Left forelimb (tissue), 1 donor: ENCODE results near the gene DEPP1.

ENCODE experiments used
- DNase-seq: peaks from one replicate; pipeline ENCODE4 v3.0.0-alpha.2; 2018; ENCODE audit warnings: low spot score

Gene DEPP1

DNA sequence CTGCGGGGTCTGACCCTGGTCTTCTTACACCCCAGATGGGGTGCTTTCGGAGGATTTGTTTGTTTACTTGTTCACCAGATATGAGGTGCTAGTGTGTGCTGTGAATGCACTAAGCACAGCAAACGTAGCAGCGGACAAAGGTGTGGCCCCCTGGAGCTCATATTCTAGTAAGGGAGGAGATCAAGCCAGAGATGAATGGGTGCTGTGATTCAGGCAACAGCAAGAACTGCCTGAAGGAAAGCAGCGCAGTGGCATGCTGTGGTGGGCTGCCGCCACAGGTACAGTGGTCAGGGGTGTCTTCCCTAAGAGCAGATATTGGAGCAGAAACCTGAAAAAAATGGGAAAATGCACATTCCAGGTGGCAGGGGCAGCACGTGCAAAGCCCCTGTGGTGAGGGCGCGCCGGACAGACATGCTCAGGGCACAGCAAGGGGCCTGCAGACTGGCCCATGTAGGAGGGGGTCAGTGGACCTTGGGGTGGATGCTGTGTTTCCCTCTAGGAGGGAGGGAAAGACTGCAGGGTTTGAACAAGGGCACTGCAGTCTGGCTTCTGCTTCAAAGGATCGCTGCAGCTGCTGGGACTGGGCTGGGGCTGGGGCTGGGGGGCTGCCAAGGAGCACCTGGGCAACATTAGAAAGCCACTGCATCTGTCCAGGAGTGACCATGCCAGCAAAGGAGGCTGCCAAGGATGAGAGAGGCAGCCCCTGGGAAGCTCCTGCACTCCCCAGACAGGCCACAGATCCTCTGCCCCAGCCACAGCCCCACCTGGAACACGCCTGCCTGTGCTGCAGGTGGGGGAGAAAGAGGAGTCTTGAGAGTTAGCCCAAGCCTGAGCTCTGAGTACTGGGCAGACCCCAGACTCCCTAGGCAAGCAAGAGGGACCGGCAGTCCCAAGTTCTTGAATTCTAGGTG, 927 bp upstream of the DEPP1 start:
- DNase-seq = no peak

DNA sequence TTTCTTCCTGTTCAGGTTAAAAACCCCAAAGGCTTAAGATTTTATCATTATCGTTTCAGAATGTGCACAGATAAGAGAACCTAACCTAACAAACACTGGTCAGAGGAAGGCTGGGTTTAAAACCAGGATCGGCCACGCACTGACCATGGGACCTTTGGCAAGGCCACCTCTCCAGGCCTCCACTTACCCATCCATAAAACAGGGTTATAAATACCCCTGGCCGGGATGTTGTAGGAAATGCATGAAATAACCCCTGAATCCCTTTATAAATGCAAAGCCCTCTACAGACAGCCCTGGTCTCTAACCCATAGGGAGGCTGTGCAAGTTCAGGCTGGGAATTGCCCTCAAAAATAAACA, 418 bp downstream of the DEPP1 start:
- no peak for DNase-seq

DNA sequence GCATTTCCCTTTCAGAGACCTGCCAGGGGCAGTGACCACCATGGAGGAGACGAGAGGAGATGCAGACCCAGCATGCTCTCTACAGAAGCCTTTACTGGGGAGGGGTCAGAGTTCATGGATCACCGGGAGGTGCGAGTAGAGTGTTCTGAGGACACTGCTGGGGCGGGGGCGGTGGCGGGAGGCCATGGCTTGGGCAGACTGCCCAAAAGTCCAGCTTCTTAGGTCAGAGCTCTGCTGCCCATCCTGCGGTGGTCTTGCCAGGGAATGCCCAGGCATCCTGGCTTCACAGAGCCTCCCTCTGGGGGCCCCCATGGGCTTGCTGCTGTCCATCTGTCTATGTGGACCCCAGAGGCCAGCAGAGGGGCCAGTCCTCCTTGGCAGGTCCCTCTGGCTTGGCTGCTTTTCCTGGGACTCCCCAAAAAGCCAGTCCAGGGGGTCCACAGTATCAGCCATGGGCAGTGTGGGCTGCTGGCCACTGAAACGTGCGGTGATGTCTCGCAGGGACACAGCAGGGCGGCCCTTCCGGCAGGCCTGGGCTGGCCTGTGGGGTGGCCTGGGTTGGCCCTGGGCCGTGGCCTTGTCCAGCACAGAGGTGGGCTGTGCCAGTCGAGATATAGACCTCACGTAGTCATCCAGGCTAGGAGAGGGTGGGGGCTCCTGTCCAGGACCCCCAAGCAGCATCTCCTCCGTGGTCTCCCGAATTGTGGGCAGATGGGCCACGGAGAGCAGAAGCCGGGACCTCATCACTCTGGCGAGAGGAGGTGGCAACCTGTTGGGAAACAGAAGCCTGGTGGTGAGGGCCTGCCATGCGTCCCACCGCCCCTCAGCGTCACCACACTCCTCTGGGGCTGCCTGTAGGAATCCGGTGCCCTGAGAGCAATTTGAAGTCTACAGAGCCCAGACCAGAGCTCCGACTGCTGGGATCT, 1.1 kb downstream of the DEPP1 start:
- DNase-seq = no peak

DNA sequence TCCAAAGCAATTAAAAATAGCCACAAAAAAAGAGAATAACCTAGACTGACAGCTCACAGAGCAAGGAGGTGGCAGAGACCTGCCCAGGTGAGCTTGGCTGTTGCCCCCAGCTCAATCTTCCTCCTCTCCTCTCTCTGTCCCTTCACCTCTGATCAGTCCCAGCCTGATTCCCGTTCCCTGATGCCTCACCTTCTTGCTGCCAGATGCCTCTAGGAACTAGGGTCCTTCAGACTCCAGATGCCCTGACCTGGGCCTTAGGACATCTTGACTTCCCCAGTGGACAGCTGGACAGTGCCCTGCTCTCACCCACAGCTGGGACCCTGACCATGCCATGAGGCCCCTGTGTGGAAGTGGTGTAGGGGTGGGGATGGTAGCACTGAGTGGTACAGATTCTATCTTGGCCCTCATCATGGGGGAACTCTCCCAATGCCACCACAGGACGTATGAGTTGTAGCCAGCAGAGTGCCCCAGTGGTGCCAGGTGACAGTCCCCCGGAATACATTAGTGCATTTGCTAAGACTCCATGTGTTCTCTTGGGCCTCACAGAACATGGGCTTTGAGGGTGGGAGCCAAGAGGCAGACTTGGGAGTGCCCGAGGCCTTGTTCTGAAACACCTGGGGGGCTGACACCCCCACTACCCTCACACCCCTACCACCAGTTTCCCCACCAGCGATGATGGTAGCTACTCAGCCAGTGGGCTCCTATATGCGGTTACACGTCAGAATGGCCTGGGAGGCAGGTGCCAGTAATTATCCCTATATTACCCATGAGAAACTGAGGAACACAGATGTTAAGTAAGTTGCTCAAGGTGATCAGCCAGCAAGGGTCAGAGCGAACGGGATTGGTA, 2.0 kb downstream of the DEPP1 start:
- no peak for DNase-seq

DNA sequence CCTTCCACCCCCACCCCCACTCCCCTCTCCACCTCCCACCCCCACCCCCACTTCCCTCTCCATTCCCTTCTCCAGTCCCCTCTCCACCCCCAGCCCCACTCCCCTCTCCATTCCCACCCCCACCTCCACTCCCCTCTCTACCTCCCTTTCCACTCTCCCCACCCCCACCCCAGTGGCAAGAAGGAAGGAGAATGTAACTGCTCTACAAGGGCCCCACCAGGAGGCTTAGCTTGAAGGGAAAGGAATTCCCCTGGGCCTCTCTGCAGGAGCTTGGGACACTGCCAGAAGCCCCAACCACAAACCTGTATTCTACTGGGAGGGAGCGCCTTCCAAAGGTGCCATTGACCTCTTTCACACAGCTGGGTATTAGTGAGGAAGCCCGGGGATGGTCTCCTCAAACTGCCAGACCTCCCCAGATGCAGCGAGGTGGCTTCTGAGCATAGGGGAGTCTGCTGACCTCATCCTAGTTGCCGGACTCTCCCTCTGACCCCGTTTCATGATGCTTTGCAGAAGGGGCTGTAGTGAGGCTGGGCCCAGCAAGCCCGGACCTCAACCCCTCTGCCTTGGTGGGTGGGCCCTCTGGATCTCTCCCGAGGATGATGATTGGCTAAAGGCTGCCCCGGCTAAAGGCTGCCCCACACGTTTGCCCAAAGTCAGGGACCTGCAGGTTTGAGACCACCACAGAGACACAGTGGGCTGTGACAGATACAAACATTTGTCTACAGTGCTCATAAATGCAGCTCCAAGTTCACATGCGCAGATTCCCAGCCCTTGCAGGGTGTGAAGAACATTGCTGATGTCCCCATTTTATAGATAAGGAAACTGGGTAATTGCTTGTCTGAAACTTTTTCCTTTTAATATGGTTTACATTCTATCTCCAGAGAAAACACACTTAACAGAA, 2.9 kb downstream of the DEPP1 start:
- DNase-seq = no peak

DNA sequence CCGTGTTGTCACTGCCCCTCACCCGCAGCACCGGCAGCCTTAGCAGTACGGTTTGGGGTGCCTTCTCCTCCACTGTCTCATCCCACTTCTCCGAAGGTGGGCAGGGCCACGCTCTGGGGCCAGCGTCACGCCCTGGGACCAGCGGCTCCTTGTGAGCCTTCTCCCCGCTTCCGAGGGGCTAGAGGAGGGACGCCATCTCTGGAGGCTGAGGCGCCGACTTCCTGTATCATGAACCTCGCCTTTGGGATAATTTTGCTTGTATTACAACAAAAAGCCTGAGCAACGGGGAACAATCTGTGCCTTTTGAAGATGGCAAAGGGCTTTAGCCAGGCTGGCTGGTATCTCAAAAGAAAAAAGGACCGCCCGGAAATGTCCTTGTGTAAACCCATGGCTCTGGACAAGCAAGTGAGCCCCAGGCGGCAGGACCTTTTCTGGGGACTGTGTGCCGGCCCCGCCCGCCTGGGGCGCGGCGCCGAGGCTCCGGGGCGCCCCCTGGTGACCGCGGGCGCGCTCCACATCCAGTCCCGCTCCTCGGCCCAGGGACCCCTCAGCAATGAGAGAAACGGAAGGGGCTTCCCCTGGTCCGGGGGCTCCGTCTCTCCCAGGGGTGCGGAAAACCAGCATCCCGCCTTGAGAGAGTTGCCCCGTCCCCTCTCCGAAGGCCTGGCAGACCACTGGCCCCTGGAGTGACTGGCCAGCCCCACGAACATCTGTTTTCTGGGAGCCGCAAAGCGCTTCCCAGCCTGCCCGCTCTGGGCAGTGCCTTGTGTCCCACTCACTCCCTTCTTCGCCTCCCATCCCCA, 3.8 kb downstream of the DEPP1 start:
- no peak for DNase-seq

DNA sequence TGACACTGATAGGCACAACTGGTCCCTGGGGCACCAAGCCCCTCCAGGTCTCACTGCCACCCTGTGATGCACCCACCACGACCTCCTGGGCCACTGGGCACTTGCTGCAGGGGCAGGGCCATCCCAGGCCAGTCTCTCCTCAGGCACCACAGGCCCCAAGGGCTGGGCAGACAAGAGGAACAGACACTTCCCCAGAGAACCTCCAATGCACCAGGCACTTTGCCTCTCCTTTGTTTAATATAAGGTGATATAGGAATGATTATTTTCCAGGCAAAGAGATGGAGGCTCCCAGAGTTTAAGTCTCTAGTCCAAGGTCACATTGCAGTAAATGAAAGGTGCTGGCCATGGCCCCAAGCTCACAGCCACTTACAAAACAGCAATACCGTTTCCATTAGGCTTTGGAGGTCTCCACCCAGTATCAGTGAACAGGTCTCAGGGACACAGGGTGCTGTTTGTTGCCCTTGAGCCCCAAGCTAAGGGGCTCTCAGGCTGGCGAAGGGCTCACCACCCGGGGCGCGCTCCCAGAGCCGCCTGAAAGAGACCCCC, 4.5 kb downstream of the DEPP1 start:
- DNase-seq = no peak

DNA sequence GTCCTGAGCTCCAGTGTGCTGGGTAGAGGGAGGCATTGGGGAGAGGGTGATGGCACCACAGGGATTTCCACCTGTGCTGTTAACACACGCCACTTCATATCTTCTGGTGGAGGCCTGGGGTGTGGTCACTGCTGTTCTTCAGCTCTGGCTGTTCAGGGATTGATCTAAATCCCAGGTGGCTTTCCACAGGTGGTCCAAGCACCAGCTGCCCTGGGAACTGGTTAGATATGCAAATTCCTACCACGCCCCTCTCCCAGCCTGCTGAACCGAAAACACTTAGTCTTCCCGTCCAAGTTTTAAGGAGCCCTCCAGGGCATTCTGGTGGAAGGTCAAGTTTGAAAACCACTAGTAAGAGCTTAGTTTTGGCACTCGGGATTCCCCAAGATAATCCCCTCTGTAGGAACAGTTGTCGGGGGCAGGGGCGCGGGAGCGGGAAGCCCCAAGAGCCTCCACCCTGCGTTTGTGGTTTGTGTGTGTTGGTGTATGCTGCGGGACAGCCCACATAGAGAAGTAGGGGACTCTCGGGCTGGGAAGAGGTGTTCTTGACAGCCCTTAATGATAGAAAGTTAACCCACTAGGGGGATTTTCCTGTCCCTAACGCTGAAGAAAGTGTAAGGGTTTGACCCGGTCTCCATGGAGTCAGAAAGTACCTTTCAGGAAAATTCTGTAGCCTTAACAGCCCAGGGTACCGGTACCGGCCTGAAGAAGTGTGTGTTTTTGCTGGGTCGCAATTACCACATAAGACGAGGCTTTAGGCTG, 5.1 kb downstream of the DEPP1 start:
- DNase-seq = no peak

DNA sequence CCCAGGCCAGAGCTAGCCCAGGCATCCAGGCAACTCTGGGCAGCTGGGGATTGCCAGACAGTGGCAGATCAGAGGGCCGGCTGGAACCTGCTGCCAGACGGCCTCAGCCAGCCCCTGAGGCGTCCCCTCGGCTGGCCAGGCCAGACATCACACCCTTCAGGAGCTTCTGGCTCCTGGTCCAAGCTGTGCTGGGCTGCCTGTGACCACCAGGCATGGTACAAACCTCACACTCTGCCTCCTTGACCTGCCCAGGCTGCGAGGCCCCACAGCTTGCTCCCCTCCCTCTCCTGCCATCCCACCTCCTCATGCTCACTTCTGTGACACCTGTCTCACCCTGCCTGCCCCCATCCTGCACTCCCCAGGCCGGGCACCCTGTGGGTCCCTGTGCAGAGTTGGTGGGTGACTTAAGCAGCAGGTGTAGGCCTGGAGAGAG, 5.7 kb downstream of the DEPP1 start:
- no peak for DNase-seq

DNA sequence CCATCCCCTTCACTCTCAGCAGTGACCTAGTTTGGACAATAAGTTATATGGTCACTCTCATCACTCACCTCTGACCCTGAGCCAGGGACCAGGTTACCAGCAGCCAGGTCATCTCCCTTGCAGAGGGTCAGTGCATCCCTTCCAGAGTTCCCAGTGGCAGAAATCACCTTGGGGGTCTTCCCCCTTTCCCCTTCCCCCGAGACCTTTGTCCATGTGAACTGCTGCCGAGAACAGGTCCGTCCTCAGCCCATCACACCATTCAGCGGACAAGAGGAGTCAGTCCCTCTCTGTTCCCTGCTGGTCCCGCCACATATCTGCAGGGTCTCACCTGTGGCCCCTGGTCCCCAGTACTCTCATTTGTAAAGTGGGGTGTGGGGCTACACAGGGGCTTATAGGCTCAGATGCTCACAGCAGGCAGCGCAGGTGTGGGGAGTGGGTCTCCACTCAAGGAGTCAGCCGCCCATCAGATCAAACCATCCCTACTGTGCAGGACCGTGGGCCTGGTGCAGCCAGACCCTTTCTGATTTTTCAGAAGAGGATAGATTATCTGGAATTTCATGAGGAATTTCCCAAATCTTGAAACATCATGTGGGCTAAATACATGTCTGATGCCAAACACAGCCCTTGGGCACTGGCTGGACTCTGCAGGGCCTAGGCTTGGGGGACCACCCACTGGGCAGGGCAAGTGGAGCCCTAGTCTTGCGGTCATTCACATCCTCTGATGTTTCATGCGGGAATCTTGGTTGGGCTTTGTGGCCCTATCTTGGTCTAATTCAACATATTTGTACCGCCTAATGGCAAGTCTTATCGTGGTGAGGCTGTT, 6.5 kb downstream of the DEPP1 start:
- DNase-seq = no peak

DNA sequence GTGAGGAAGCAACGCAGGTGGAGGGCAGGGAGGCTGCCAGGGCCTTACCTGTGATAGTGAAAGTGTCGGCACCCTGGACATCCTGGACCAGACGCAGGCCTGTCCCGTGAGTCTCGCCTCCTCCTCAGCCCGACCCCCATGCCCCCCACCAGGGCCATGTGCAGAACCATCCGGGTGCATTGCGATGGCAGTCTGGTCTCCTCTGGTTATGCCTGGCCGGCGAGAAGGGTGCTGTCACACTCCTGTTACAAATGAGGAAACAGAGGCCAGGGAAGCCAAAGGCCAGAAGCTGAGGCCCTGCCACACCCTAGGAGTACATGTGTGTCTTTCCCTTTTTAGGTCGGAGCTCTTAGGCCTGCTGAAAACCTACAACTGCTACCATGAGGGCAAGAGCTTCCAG, 7.2 kb downstream of the DEPP1 start:
- DNase-seq = no peak

DNA sequence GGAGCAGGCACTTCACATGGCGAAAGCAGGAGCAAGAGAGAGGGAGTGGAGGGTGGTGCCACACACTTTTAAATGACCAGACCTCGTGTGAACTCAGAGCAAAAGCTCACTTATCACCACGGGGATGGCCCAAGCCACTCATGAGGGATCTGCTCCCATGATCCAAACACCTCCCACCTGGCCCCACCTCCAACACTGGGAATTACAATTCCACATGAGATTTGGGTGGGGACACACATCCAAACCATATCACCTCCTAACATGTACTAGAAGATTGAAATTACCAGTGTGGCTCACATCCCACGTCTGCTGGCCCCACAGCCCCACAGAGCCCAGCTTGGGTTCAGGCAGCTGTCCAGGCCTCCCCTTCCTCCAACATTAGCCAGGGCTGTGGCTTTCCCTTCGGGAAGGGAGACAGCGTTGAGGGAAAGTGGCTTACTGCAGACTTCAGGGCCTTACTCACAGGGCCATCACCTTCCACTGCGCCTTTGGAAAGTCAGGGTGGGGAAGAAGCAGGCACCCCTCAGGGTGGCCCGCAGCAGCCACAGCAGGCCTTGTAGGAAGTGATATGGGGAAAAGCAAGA, 7.7 kb downstream of the DEPP1 start:
- DNase-seq = no peak

DNA sequence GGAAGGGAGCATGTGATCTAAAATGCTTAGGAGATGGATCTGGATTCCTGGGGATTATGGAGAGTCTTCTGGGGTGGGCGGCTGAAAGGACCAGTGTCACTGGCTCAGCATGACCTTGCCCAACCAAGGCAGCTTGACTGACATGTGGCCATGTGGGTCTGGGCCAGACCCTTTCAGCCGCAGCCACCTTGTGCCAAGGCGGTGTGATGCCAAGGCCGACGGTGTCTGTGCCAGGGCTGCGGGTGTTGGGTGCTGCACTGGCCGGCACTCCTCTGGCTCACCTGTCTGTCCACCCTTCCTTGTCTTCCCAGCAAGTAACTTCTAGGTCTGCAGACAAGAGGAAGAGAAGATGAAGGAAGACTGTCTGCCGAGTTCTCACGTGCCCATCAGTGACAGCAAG, 8.8 kb downstream of the DEPP1 start:
- no peak for DNase-seq

DNA sequence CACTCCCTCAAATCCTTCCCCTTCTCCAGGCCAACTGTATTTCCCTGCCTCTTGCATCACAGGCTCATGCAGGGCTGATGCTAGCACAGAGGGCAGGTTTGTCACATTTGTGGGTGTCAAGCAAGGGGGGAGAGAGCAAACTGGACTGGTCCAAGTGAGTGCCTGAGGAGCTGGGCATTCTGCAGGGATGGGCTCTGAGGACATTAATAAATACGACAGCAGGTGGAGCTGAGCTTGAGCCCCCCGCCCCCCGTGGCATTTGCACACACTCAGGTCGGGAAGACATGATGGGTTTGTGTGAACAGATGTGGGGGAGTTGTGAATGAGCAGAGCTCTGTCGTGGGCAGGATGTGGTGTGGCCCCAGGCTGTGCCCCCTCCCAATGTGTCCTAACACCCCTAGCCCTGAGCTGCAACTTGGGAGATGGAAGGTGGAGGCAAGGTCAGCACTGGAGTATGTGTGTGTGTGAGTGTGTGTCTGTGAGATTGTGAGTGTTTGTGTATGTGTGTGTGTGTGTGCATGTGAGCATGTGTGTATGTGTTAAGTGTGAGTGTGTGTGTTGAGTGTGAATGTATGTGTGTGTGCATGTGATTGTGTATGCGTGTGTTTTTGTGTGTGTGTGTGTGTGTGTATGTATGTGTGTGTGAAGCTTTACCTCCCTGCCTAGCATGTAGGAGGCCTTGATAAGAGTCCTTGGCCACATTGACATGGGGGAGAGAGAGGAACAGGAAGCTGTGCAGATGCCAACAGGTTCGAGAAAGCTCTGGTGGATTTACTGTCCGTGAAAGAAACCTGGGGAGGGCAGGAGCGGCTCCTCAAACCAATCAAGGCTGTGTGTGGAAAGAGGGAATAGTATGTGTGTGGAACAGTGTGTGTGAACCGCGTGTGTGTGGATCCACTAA, 9.9 kb downstream of the DEPP1 start:
- DNase-seq = no peak

DNA sequence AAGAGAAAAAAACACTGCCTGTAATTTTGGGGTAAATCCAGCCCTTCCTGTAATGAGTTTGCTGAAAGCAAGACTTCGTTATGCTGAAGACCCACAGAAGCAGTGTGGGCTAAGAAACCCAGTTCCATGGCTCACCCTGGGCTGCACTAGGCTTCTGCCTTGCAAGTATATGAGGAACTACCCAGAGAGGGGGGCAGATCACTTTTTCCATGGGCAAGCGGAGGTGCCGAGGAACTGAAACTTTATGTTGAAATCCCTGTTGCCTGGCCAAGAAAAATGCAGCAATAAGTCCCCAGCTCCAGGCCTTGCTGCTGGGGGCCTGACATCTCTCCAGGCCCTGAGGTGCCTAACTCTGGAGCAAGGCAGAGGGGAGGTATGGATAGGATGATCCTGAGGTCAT, 10.5 kb downstream of the DEPP1 start:
- DNase-seq = no peak

DNA sequence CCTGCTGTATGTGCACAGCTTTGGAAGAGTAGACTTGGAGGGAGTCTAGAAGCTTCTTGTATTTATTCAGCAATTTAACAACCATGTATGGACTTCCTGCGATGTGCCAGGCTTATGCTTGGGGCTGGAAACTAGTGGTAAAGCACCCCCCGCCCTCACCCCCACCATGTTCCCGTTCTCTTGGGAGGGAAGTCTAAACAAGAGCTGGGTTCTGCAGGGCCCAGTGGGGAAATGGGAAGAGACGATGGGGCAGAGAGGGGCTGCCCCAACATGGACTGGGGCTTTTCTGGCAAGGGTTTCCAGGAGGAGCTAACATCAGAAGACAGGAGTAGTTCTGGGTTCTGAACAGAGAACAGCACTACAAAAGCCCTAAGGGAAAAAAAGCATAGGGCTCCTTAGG, 11.0 kb downstream of the DEPP1 start:
- DNase-seq = peak; percentile 49
